IMR-90 (cell line): ENCODE results near the gene SLC25A26.

Experiments used
- BHLHE40 ChIP-seq: fragments of 150-350 bp; IDR thresholded peaks from 2 replicates; pipeline ENCODE4 v1.6.1; 2016; ENCODE audit warnings: mild to moderate bottlenecking, low read depth, low read length
- CHD1 ChIP-seq: IDR thresholded peaks from 2 replicates; pipeline ENCODE4 v1.6.1; 2012; ENCODE audit warnings: low read depth, low read length, improper control_type of control experiment
- CTCF ChIP-seq: conservative IDR thresholded peaks from 2 replicates; pipeline ENCODE4 v1.5.1; 2012; ENCODE audit warnings: mild to moderate bottlenecking, low read depth, low read length, improper control_type of control experiment
- ELK1 ChIP-seq: fragments of 150-350 bp; IDR thresholded peaks from 2 replicates; pipeline ENCODE4 v1.6.1; 2016; ENCODE audit warnings: low read depth, mild to moderate bottlenecking, low read length, moderate library complexity, borderline replicate concordance
- POLR2A ChIP-seq: IDR thresholded peaks from 2 replicates; pipeline ENCODE4 v1.6.1; 2012; ENCODE audit warnings: mild to moderate bottlenecking, low read depth, low read length
- RAD21 ChIP-seq: IDR thresholded peaks from 2 replicates; pipeline ENCODE4 v1.6.1; 2012; ENCODE audit warnings: low read length, improper control_type of control experiment
- RCOR1 ChIP-seq: IDR thresholded peaks from 2 replicates; pipeline ENCODE4 v1.6.1; 2012; ENCODE audit warnings: mild to moderate bottlenecking, low read length, improper control_type of control experiment; ENCODE audit not compliant: insufficient replicate concordance
- RFX5 ChIP-seq: IDR thresholded peaks from 2 replicates; pipeline ENCODE4 v1.8.0; 2012; ENCODE audit warnings: low read depth, mild to moderate bottlenecking, low read length, moderate library complexity
- SMC3 ChIP-seq: fragments of 150-350 bp; IDR thresholded peaks from 2 replicates; pipeline ENCODE4 v1.6.1; 2016; ENCODE audit warnings: low read depth, mild to moderate bottlenecking, antibody characterized with exemption, low read length, moderate library complexity
- USF2 ChIP-seq: fragments of 150-350 bp; IDR thresholded peaks from 2 replicates; pipeline ENCODE4 v1.6.1; 2017; ENCODE audit warnings: mild to moderate bottlenecking, antibody characterized with exemption, low read length, low read depth

GRCh38 chr3:66280304-66280703, 59.5 kb downstream of the SLC25A26 start:
- TF ChIP-seq CTCF (no peak), POLR2A (no peak), RAD21 (no peak), SMC3 (no peak), USF2 (no peak), RFX5 (no peak), BHLHE40 (no peak), ELK1 (no peak), RCOR1 (no peak), CHD1 (no peak)
